ENCODE data around the gene FAM222A. TPM values are rescaled to one million over a fixed set of nuclear protein-coding genes. Genes with fewer than 3 reads are reported as not detected.

Gene FAM222A
- total RNA-seq, 4 donors from 2014 or later = 0.34 to 3.5 (median 1.7) TPM; not detected in 1

DNA sequence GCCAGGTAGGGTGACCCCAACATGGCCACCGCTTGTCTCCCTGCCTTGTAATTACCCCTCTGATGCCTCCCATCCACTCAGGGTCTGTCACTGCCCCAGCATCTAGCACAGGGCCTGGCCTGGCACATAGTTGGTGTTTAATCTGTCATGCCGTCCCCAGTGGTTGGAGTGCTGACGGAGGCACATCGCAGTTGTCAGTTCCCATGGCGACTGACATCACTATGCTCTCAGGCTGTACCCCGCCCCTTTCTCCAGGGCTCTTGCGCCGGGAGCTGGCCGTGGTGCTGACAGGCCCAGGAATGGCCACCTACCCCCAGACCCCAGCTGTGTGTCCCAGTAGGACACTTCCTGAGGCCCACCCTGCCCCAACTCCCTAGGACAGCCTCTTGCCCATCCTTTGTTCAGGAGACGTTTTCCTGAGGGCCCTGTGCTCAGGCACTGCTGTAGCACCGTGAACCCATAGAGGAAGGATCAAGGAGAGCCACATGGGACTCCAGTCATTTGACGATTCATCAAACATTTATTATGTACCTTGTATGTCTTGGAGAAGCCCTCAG lies 23.0 kb downstream of the FAM222A start:
- Histone ChIP-seq H3K4me3 (no peak overlapping the region), H3K27ac (no peak overlapping the region), H3K27me3 (no peaks in the 10 kb centered on the region), H3K9me3 (no peaks in the 10 kb centered on the region), H3K36me3 (no peaks in the 10 kb centered on the region), H3K4me1 (no peaks in the 10 kb centered on the region)
- intact Hi-C loops (cut with DNase I; ENCODE audit: low total_unique reads) = no loop called here
- TF ChIP-seq POLR2A (IDR thresholded peaks at IDR 0.05) = no peak
- TF ChIP-seq, protein P1, sequence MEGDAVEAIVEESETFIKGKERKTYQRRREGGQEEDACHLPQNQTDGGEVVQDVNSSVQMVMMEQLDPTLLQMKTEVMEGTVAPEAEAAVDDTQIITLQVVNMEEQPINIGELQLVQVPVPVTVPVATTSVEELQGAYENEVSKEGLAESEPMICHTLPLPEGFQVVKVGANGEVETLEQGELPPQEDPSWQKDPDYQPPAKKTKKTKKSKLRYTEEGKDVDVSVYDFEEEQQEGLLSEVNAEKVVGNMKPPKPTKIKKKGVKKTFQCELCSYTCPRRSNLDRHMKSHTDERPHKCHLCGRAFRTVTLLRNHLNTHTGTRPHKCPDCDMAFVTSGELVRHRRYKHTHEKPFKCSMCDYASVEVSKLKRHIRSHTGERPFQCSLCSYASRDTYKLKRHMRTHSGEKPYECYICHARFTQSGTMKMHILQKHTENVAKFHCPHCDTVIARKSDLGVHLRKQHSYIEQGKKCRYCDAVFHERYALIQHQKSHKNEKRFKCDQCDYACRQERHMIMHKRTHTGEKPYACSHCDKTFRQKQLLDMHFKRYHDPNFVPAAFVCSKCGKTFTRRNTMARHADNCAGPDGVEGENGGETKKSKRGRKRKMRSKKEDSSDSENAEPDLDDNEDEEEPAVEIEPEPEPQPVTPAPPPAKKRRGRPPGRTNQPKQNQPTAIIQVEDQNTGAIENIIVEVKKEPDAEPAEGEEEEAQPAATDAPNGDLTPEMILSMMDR (IDR thresholded peaks at IDR 0.05) = no peak
- peak in 1 of 2 donors; percentile 5 for DNase-seq

- no peak for TF ChIP-seq POLR2A (IDR thresholded peaks at IDR 0.05)
- TF ChIP-seq, protein P1 (IDR thresholded peaks at IDR 0.05) = no peak
- H3K4me3 ChIP-seq = no peak overlapping the region
- no peaks in the 10 kb centered on the region for H3K4me1 ChIP-seq
- no peaks in the 10 kb centered on the region for H3K36me3 ChIP-seq
- H3K27ac ChIP-seq = no peak overlapping the region
- H3K9me3 ChIP-seq = no peaks in the 10 kb centered on the region
- no peaks in the 10 kb centered on the region for H3K27me3 ChIP-seq
- intact Hi-C loops (cut with DNase I; ENCODE audit: low total_unique reads) = no loop called here
- DNase-seq = peak in 1 of 2 donors; percentile 8
These were observed 23.5 kb downstream of the FAM222A start for GRCh38 chr12:109737126-109737525.

GRCh38 chr12:109737631-109738030 lies 24.0 kb downstream of the FAM222A start:
- intact Hi-C loops (cut with DNase I; ENCODE audit: low total_unique reads) = no loop called here
- no peaks in the 10 kb centered on the region for H3K36me3 ChIP-seq
- H3K4me3 ChIP-seq = no peak overlapping the region
- no peaks in the 10 kb centered on the region for H3K27me3 ChIP-seq
- DNase-seq = no peak
- no peaks in the 10 kb centered on the region for H3K4me1 ChIP-seq
- TF ChIP-seq POLR2A (IDR thresholded peaks at IDR 0.05) = no peak
- TF ChIP-seq, protein P1 (IDR thresholded peaks at IDR 0.05) = no peak
- no peak overlapping the region for H3K27ac ChIP-seq
- H3K9me3 ChIP-seq = no peaks in the 10 kb centered on the region

GRCh38 chr12:109738209-109738608 lies 24.6 kb downstream of the FAM222A start:
- H3K36me3 ChIP-seq = no peaks in the 10 kb centered on the region
- H3K27ac ChIP-seq = no peak overlapping the region
- H3K4me3 ChIP-seq = no peak overlapping the region
- no peaks in the 10 kb centered on the region for H3K4me1 ChIP-seq
- H3K9me3 ChIP-seq = no peaks in the 10 kb centered on the region
- DNase-seq = peak in 1 of 2 donors; percentile 5
- intact Hi-C loops (cut with DNase I; ENCODE audit: low total_unique reads) = no loop called here
- no peaks in the 10 kb centered on the region for H3K27me3 ChIP-seq
- TF ChIP-seq, protein P1 (IDR thresholded peaks at IDR 0.05) = no peak
- TF ChIP-seq POLR2A (IDR thresholded peaks at IDR 0.05) = no peak

DNA sequence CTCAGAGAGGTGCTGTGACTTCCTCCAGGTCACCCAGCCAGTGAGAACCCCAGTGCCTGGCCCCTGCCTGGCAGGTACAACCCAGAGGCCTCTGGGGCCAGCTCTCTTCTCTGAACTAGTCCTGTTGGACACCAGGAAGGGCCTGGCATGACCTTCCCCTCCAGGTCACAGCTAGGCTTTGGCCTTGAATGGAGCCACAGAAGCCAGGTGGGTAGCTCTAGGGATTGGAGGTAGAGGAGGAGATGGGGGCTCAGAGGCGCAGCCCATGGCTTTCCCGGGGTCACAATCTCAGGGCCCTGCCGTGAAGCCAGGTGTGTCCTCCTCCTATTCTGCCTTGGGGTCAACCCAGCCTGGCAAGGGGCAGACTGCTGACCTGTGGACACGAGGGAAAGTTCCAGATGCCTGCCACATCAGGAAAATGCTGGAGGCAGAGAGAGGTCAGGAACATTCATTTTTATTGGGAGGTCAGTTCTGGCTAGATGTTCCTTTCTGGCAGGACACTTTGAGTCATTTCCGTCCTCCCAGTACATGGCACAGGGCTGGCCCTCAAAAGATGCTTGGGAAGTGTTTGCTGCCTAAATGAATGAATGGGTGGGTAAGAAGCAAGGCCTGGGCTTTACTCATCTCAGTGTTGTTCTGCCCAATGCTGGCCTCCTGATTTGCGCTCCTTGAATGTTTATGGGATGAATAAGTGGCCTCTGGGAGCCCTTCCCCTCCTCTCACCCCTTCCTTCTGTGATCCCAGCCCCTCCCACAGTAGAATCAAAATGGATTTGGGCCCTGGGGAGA lies 25.4 kb downstream of the FAM222A start:
- Histone ChIP-seq H3K4me3 (no peak overlapping the region), H3K27ac (no peak overlapping the region), H3K9me3 (no peaks in the 10 kb centered on the region), H3K27me3 (no peaks in the 10 kb centered on the region), H3K4me1 (no peaks in the 10 kb centered on the region), H3K36me3 (no peaks in the 10 kb centered on the region)
- DNase-seq = peak in 1 of 2 donors; percentile 5
- intact Hi-C loops (cut with DNase I; ENCODE audit: low total_unique reads) = no loop called here
- TF ChIP-seq, protein P1 (IDR thresholded peaks at IDR 0.05) = no peak
- TF ChIP-seq POLR2A (IDR thresholded peaks at IDR 0.05) = no peak

All from uterus (tissue), 4 donors.